ENCODE measurements around the gene RPL34.

Gene RPL34

DNA sequence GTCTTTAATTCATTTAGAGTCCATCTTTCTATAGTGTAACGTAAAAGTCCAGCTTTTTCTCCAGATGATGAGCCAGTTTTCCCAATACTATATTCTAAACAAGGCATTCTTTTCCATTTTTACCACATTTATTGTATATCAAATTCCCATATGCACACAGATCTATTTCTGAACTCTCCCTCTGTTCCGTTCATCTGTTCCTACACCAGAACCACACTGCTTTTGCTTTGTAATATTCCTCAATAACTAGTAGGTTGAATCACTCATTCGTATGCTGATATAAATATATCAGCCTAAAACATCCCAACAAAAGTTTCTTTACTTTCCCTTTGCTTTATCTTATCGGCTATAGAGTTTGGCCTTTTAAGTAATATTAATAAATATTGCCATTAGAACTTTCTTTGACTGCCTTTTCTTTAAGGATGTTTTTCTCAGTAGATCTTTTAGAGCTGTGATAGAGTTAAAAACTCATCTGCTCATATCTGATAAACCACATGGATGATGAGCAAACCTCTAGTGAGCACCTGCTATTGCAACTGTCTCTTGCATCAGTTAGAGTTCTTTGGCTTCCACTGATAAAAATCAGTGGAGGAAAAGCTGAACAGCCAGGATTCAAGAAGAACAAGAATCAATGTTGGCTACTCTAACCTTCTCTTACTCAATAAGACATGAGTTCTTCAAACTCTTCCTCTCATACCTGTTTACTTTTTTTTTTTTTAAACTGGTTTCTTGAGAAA lies 13.1 kb upstream of the RPL34 start:
- TF ChIP-seq YY1 (IDR thresholded peaks at IDR 0.05; ENCODE audit: low read depth): no peak
- no peak for TF ChIP-seq RAD21 (IDR thresholded peaks at IDR 0.05; ENCODE audit: low read depth)
- TF ChIP-seq ZBTB7A (IDR thresholded peaks at IDR 0.05; ENCODE audit: low read depth): no peak
- TF ChIP-seq CREB1 (IDR thresholded peaks at IDR 0.05; ENCODE audit: low read depth): no peak
- TF ChIP-seq EP300 (IDR thresholded peaks at IDR 0.05; ENCODE audit: borderline replicate concordance): no peak
- TF ChIP-seq TAF1 (IDR thresholded peaks at IDR 0.05; ENCODE audit: low read depth): no peak
- TF ChIP-seq CEBPB (IDR thresholded peaks at IDR 0.05): no peak
- TF ChIP-seq NFIC (IDR thresholded peaks at IDR 0.05): no peak
- TF ChIP-seq, protein P1, sequence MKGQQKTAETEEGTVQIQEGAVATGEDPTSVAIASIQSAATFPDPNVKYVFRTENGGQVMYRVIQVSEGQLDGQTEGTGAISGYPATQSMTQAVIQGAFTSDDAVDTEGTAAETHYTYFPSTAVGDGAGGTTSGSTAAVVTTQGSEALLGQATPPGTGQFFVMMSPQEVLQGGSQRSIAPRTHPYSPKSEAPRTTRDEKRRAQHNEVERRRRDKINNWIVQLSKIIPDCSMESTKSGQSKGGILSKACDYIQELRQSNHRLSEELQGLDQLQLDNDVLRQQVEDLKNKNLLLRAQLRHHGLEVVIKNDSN (IDR thresholded peaks at IDR 0.05): no peak
- no peak for TF ChIP-seq EGR1 (IDR thresholded peaks at IDR 0.05)

DNA sequence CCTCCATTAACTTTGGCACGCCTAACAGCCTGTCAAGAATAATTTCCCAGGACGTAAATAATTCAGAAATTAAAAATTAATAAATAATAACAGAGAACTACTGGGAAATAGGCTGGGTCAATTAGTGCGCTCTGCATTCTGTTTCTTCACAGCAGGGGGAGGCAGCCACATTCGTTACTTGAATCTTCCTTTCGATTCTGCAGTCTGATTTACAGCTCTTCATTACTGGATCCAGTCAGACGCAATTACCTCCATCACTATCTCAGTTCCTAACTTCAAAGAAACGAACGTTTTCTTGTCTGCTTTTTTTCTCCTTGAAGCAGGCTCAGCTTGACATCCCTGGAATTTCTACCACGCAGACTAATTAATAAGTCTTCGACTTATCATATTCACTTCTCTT lies 9.0 kb upstream of the RPL34 start:
- TF ChIP-seq, protein P1 (IDR thresholded peaks at IDR 0.05): no peak
- TF ChIP-seq EP300 (IDR thresholded peaks at IDR 0.05; ENCODE audit: borderline replicate concordance): no peak
- no peak for TF ChIP-seq FOXM1 (IDR thresholded peaks at IDR 0.05; ENCODE audit: borderline replicate concordance, low read depth)
- TF ChIP-seq NFIC (IDR thresholded peaks at IDR 0.05): no peak
- TF ChIP-seq TAF1 (IDR thresholded peaks at IDR 0.05; ENCODE audit: low read depth): no peak
- TF ChIP-seq TCF12 (IDR thresholded peaks at IDR 0.05; ENCODE audit: low read depth): no peak
- TF ChIP-seq, protein P2, sequence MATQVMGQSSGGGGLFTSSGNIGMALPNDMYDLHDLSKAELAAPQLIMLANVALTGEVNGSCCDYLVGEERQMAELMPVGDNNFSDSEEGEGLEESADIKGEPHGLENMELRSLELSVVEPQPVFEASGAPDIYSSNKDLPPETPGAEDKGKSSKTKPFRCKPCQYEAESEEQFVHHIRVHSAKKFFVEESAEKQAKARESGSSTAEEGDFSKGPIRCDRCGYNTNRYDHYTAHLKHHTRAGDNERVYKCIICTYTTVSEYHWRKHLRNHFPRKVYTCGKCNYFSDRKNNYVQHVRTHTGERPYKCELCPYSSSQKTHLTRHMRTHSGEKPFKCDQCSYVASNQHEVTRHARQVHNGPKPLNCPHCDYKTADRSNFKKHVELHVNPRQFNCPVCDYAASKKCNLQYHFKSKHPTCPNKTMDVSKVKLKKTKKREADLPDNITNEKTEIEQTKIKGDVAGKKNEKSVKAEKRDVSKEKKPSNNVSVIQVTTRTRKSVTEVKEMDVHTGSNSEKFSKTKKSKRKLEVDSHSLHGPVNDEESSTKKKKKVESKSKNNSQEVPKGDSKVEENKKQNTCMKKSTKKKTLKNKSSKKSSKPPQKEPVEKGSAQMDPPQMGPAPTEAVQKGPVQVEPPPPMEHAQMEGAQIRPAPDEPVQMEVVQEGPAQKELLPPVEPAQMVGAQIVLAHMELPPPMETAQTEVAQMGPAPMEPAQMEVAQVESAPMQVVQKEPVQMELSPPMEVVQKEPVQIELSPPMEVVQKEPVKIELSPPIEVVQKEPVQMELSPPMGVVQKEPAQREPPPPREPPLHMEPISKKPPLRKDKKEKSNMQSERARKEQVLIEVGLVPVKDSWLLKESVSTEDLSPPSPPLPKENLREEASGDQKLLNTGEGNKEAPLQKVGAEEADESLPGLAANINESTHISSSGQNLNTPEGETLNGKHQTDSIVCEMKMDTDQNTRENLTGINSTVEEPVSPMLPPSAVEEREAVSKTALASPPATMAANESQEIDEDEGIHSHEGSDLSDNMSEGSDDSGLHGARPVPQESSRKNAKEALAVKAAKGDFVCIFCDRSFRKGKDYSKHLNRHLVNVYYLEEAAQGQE (IDR thresholded peaks at IDR 0.05; ENCODE audit: low read depth): no peak
- no peak for TF ChIP-seq RAD21 (IDR thresholded peaks at IDR 0.05; ENCODE audit: low read depth)
- TF ChIP-seq ZBTB7A (IDR thresholded peaks at IDR 0.05; ENCODE audit: low read depth): no peak
- no peak for TF ChIP-seq TEAD4 (IDR thresholded peaks at IDR 0.05)
- no peak for TF ChIP-seq CREB1 (IDR thresholded peaks at IDR 0.05; ENCODE audit: low read depth)
- no peak for TF ChIP-seq CEBPB (IDR thresholded peaks at IDR 0.05)
- no peak for TF ChIP-seq EGR1 (IDR thresholded peaks at IDR 0.05)
- TF ChIP-seq YY1 (IDR thresholded peaks at IDR 0.05; ENCODE audit: low read depth): no peak
- TF ChIP-seq, protein P3, sequence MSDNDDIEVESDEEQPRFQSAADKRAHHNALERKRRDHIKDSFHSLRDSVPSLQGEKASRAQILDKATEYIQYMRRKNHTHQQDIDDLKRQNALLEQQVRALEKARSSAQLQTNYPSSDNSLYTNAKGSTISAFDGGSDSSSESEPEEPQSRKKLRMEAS (IDR thresholded peaks at IDR 0.05): no peak

DNA sequence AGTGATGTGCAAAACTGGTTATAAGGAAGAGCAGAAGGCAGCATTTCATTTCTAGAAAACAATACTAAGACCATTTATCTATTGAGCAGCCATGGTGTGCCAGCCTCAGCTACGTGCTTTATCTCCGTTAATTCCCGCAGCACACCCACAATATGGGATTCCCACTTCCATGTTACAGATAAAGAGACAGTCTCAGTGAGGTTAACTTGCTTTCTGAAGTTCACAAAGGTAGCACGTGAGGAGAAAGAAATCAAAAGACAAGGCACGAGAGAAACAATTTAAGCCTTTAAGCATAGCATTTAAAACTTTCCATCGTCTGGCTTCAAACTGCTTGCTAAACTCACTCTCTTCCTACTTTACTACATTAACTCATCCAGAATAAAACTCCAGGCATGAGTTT lies 8.0 kb upstream of the RPL34 start:
- no peak for TF ChIP-seq CEBPB (IDR thresholded peaks at IDR 0.05)
- no peak for TF ChIP-seq EGR1 (IDR thresholded peaks at IDR 0.05)
- no peak for TF ChIP-seq TEAD4 (IDR thresholded peaks at IDR 0.05)
- no peak for TF ChIP-seq TAF1 (IDR thresholded peaks at IDR 0.05; ENCODE audit: low read depth)
- TF ChIP-seq, protein P1 (IDR thresholded peaks at IDR 0.05): no peak
- no peak for TF ChIP-seq ZBTB7A (IDR thresholded peaks at IDR 0.05; ENCODE audit: low read depth)
- TF ChIP-seq EP300 (IDR thresholded peaks at IDR 0.05; ENCODE audit: borderline replicate concordance): no peak
- TF ChIP-seq FOXM1 (IDR thresholded peaks at IDR 0.05; ENCODE audit: borderline replicate concordance, low read depth): no peak
- no peak for TF ChIP-seq YY1 (IDR thresholded peaks at IDR 0.05; ENCODE audit: low read depth)
- no peak for TF ChIP-seq NFIC (IDR thresholded peaks at IDR 0.05)

DNA sequence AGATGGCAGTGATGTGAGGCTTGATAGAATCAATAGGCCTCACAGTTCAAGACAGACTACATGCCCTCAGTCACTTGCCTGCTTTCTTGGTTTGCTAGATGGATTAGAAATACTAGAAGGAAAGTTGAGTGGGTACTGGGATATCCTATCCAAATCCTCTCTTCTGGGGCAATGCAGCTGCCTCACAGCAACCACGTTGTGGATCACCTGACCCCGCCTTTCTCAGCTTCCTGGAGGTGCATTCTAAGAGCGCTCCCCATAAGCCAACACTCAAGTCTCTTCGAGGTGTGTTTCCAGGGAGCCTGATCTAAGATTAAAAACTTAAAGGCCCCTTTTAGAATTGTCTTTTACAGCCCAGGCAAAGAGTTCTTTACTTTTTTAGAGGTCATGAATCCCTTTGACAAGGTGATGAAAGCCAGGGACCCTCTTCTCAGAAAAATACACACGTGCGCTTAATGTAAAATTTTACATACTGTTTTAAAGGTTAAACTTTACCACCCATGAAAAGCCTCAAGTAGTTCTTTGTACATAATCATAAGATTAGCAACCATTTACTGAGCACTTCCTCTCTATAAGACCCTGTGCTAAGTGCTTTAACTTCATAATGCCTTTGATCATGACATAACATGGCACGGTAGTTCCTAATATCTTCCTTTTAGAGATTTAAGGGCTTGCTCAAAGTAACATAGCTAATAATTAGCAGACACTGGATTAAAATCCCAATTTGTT lies 840 bp upstream of the RPL34 start:
- TF ChIP-seq EGR1 (IDR thresholded peaks at IDR 0.05): no peak
- TF ChIP-seq RAD21 (IDR thresholded peaks at IDR 0.05; ENCODE audit: low read depth): no peak
- TF ChIP-seq, protein P1 (IDR thresholded peaks at IDR 0.05): no peak
- TF ChIP-seq TEAD4 (IDR thresholded peaks at IDR 0.05): no peak
- TF ChIP-seq CEBPB (IDR thresholded peaks at IDR 0.05): no peak
- no peak for TF ChIP-seq YY1 (IDR thresholded peaks at IDR 0.05; ENCODE audit: low read depth)
- no peak for TF ChIP-seq ZBTB7A (IDR thresholded peaks at IDR 0.05; ENCODE audit: low read depth)
- no peak for TF ChIP-seq TAF1 (IDR thresholded peaks at IDR 0.05; ENCODE audit: low read depth)
- TF ChIP-seq FOXM1 (IDR thresholded peaks at IDR 0.05; ENCODE audit: borderline replicate concordance, low read depth): no peak
- TF ChIP-seq, protein P3 (IDR thresholded peaks at IDR 0.05): no peak
- TF ChIP-seq NFIC (IDR thresholded peaks at IDR 0.05): no peak
- TF ChIP-seq CREB1 (IDR thresholded peaks at IDR 0.05; ENCODE audit: low read depth): no peak
- no peak for TF ChIP-seq TCF12 (IDR thresholded peaks at IDR 0.05; ENCODE audit: low read depth)
- TF ChIP-seq, protein P2 (IDR thresholded peaks at IDR 0.05; ENCODE audit: low read depth): no peak
- no peak for TF ChIP-seq EP300 (IDR thresholded peaks at IDR 0.05; ENCODE audit: borderline replicate concordance)

All from Ishikawa (cell line).